Epithelial cell of proximal tubule (primary cell): ENCODE results near the gene LRRC36. TPM values are rescaled to one million over a fixed set of nuclear protein-coding genes. Genes with fewer than 3 reads are reported as not detected.
A peak's percentile ranks its signal among the peaks of the same experiment; 100 is the strongest.

Source experiments
- DNase-seq: peaks from one replicate; pipeline ENCODE4 v3.0.0-alpha.2; 2011; ENCODE audit warnings: low read depth
- H3K4me3 ChIP-seq: 2 replicates; pipeline ENCODE4 v1.5.1; 2011; ENCODE audit warnings: low read depth, mild to moderate bottlenecking, low read length
- total RNA-seq: library from RNA; depleted of rRNA; stranded (reverse); fragments of >200 nt; gene quantifications from 2 replicates; pipeline ENCODE4 v1.2.3, GENCODE V29; 2015
- TF ChIP-seq, protein P1 (sequence below): conservative IDR thresholded peaks from 2 replicates; pipeline ENCODE4 v1.5.1; 2012; ENCODE audit warnings: low read depth, mild to moderate bottlenecking, low read length

Gene LRRC36
- total RNA-seq, 1 donor from 2014 or later, result 0.52 TPM

DNA sequence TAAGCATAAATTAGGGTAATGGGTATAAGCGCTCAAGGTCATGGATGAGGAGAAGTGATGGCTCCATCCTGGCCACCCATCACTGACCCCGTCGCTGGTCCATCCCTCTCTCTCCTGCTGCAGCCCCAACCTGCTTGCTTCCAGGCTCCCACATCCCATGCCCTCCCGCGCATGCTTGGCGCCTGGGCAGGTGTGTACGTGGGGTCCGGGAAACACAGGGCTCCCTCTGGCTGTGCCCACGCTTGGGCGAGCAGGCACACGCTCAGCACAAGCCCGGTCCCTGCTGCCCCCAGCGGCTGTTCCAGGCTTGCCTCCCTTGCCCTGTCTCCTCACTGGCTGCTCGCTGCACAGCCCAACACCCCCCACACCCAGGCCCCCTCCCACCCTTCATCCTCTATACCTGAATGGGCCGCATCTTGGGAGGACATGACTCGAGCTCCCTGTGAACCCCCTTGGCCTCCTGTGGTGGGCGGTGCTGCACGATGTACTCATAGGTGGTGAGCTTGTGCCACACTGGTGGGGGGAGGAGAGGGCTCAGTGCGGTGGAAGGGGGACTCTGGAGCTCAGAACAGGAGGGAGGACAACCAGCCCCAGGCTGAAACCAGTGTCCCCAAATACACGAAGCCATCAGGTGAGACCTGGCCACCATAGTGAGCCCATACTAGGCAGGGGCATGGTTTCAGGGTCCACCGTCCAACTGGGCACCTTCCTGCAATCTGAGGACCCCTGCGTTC lies 71.4 kb downstream of the LRRC36 start:
- TF ChIP-seq, protein P1, sequence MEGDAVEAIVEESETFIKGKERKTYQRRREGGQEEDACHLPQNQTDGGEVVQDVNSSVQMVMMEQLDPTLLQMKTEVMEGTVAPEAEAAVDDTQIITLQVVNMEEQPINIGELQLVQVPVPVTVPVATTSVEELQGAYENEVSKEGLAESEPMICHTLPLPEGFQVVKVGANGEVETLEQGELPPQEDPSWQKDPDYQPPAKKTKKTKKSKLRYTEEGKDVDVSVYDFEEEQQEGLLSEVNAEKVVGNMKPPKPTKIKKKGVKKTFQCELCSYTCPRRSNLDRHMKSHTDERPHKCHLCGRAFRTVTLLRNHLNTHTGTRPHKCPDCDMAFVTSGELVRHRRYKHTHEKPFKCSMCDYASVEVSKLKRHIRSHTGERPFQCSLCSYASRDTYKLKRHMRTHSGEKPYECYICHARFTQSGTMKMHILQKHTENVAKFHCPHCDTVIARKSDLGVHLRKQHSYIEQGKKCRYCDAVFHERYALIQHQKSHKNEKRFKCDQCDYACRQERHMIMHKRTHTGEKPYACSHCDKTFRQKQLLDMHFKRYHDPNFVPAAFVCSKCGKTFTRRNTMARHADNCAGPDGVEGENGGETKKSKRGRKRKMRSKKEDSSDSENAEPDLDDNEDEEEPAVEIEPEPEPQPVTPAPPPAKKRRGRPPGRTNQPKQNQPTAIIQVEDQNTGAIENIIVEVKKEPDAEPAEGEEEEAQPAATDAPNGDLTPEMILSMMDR, result peak; percentile 58
- DNase-seq, result no peak
- H3K4me3 ChIP-seq, result no peak overlapping the region

DNA sequence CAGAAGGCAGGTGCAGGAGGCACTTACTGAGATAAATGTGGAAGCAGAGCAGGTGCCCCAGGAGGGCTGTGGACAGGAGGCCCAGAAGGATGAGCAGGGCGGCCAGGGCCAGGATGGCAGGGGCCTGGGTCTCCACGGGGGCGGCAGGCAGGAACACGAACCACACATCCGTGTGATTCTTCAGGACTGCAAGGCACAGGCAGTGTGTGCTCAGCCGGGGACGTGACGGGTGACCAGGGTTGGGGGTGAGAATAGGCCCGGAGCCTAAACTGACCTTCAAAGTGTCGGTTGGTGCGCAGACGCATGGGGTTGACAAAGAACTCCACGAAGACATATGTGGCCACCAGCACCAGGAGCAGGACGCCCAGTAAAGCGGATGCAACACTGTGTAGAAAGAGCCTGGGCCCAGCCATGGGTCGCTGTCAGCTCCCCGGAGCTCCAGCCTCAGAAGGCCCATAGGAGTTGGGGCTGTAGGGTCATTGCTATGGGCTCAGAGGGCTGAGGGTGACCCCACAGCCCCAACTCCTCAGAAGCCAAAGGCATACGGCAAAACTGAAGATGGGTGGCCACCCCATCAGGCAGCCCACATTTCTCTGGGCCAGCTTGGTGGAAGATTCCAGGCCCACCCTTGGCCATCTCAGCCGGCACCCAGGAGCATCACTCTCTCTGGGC lies 72.1 kb downstream of the LRRC36 start:
- H3K4me3 ChIP-seq, result no peak overlapping the region
- TF ChIP-seq, protein P1, result no peak
- DNase-seq, result no peak

DNA sequence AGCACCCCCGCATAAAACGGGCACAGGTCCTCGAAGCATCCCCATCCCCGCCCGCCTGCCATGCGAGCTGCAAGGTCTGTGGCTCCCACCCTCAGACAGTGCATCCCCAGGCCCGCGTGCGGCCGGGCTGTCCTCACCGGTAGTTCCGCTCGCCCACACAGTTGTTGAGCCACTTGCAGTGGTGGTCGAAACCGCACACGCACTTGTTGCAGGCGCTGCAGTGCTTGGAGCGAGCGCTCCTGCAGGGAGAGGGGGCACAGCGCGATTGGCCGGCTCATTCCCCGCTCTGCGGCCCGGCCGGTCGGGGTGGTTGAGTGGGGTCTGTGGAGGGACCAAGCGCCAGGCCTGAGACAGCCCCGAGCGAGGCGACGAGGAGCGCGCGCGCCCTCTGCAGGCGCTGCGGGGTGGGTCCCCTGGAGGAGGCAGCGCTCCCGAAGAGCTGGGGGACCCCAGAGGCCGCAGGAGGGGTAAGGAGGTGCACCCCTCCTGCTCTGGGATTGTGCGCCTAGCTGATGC lies 72.7 kb downstream of the LRRC36 start:
- TF ChIP-seq, protein P1, result peak; percentile 73
- DNase-seq, result no peak
- no peak overlapping the region for H3K4me3 ChIP-seq

DNA sequence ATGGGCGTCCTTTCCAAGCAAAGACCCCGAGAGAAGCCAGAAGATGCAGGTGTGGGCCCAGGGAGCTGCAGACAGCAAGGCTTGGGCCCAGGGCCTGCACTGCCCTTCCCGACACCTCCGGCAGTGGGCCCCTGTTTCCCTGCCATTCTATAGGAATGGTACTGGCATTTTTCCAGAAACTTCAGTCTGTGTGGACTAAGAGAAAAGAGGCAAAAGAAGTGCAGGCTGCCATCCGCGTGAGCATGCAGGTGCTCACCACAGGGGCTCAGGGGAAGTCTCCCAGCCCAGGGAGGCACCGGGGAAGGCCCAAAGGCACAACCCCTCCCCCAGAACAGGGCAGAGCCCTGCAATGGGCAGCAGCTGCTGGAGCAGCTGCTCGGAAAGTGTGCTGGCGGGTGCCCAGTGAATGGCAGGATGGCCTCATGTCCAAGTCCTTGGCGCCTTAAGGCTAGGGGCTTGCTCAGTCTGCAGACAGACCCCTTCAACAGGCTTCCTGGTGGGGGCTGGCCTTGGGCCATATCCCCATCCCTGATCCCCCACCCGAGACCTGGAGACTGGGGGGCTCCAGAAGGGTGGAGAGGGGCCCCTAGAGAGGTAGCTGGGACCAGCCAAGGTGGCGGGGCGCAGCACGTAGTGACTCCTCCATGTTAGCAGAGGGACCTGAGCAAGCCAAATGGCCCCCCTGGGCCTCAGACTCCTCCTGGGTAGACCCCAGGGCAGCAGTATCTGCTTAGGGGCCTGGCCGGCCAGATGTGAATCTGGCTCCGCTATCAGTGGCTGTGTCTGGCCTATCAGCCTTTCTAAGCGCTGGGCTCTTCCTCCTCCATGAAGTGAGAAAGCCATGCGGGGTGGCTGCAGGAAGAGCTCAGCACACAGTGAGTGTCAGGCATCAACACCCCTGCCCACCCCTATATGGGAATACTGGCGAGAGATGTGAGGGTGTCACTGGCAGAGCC lies 73.4 kb downstream of the LRRC36 start:
- no peak for DNase-seq
- no peak overlapping the region for H3K4me3 ChIP-seq

DNA sequence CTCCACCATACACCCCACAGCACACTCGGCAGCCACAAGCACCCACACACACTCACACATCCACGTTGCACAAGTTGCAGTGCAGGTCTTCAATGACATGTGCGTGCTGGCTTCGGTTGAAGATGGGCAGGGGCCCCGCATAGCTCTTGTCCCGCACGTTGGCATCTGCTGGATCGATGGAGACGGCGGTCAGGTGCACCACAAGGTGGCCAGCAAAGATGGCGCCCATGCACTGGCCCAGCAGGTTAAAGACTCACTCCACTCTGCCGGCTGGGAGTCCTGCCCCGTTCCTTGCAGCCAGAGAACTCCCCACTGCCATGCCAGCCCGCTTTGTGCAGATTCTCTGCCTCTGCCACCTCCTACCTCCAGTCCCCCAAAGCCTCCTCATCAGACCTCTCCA lies 74.3 kb downstream of the LRRC36 start:
- H3K4me3 ChIP-seq, result no peak overlapping the region
- TF ChIP-seq, protein P1, result no peak
- no peak for DNase-seq

More for the DNA sequence above, 73.4 kb downstream of the LRRC36 start:
- TF ChIP-seq, protein P1, result no peak

DNA sequence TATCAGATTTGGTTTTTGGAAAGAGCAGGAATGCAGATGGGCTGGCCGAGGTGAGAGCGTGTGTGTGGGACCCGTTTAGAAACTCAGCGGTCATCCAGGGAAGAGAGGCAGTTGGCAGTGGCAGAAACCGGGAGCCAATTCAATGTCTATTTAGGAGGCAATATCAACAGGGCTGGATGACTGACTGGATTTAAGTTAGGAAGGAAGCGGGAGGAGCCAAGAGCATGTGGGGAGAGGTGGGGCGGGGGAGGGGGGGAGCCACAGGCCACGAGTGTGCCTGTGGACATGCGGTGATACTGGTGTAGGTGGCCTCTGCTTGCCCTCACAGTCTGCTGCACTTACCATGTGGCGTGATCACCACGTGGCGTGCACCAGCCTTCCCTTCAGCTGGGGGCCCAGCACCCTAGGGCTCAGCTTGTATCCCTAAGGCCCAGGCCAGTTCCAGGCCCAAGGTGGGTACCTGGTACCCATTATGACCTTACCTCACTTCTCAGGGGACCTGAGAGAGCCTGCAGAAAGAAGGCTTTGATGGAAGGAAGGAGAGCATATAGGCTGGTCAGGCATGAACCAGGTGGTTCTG lies 77.5 kb downstream of the LRRC36 start:
- TF ChIP-seq, protein P1, result no peak
- H3K4me3 ChIP-seq, result no peak overlapping the region
- no peak for DNase-seq
